Measurements from ENCODE around the gene CNKSR2. TPM values are rescaled to one million over a fixed set of nuclear protein-coding genes. Genes with fewer than 3 reads are reported as not detected.

CNKSR2 gene
- total RNA-seq, 1 donor from 2014 or later = 18.5 TPM

- no peak overlapping the region for H3K4me3 Mint-ChIP-seq (ENCODE audit: unreplicated experiment)
- H3K27ac Mint-ChIP-seq (ENCODE audit: unreplicated experiment) = no peak overlapping the region
- H3K36me3 Mint-ChIP-seq (ENCODE audit: unreplicated experiment) = no peaks in the 10 kb centered on the region
- no peaks in the 10 kb centered on the region for H3K4me1 Mint-ChIP-seq (ENCODE audit: low read depth, unreplicated experiment)
- TF ChIP-seq CTCF (IDR thresholded peaks at IDR 0.05; ENCODE audit: partially characterized antibody, unreplicated experiment) = peak; percentile 39
- no peaks in the 10 kb centered on the region for H3K9me3 Mint-ChIP-seq (ENCODE audit: unreplicated experiment)
- H3K27me3 Mint-ChIP-seq (ENCODE audit: unreplicated experiment) = no peaks in the 10 kb centered on the region
- no peak for DNase-seq
These were observed 8.5 kb downstream of the CNKSR2 start for GRCh38 chrX:21382715-21383114.

GRCh38 chrX:21383546-21383945 lies 9.3 kb downstream of the CNKSR2 start:
- no peak overlapping the region for H3K4me3 Mint-ChIP-seq (ENCODE audit: unreplicated experiment)
- H3K4me1 Mint-ChIP-seq (ENCODE audit: low read depth, unreplicated experiment) = no peaks in the 10 kb centered on the region
- H3K27ac Mint-ChIP-seq (ENCODE audit: unreplicated experiment) = no peak overlapping the region
- TF ChIP-seq CTCF (IDR thresholded peaks at IDR 0.05; ENCODE audit: partially characterized antibody, unreplicated experiment) = no peak
- DNase-seq = no peak
- H3K27me3 Mint-ChIP-seq (ENCODE audit: unreplicated experiment) = no peaks in the 10 kb centered on the region
- H3K9me3 Mint-ChIP-seq (ENCODE audit: unreplicated experiment) = no peaks in the 10 kb centered on the region
- no peaks in the 10 kb centered on the region for H3K36me3 Mint-ChIP-seq (ENCODE audit: unreplicated experiment)

- Mint-ChIP-seq H3K4me1 (ENCODE audit: low read depth, unreplicated experiment) (no peaks in the 10 kb centered on the region), H3K27ac (ENCODE audit: unreplicated experiment) (no peak overlapping the region), H3K9me3 (ENCODE audit: unreplicated experiment) (no peaks in the 10 kb centered on the region), H3K27me3 (ENCODE audit: unreplicated experiment) (no peaks in the 10 kb centered on the region), H3K36me3 (ENCODE audit: unreplicated experiment) (no peaks in the 10 kb centered on the region), H3K4me3 (ENCODE audit: unreplicated experiment) (no peak overlapping the region)
- no peak for TF ChIP-seq CTCF (IDR thresholded peaks at IDR 0.05; ENCODE audit: partially characterized antibody, unreplicated experiment)
- no peak for DNase-seq
These were observed 10.0 kb downstream of the CNKSR2 start for GRCh38 chrX:21384178-21384577.

- no peak for TF ChIP-seq CTCF (IDR thresholded peaks at IDR 0.05; ENCODE audit: partially characterized antibody, unreplicated experiment)
- Mint-ChIP-seq H3K4me1 (ENCODE audit: low read depth, unreplicated experiment) (no peaks in the 10 kb centered on the region), H3K36me3 (ENCODE audit: unreplicated experiment) (no peaks in the 10 kb centered on the region), H3K4me3 (ENCODE audit: unreplicated experiment) (no peak overlapping the region), H3K27ac (ENCODE audit: unreplicated experiment) (no peak overlapping the region), H3K9me3 (ENCODE audit: unreplicated experiment) (peaks cover 2% of the 10 kb centered on the region), H3K27me3 (ENCODE audit: unreplicated experiment) (no peaks in the 10 kb centered on the region)
- no peak for DNase-seq
These were observed 20.6 kb downstream of the CNKSR2 start for GRCh38 chrX:21394792-21395191.

- Mint-ChIP-seq H3K9me3 (ENCODE audit: unreplicated experiment) (no peaks in the 10 kb centered on the region), H3K4me3 (ENCODE audit: unreplicated experiment) (no peak overlapping the region), H3K4me1 (ENCODE audit: low read depth, unreplicated experiment) (no peaks in the 10 kb centered on the region), H3K27me3 (ENCODE audit: unreplicated experiment) (no peaks in the 10 kb centered on the region), H3K36me3 (ENCODE audit: unreplicated experiment) (no peaks in the 10 kb centered on the region), H3K27ac (ENCODE audit: unreplicated experiment) (no peak overlapping the region)
- no peak for TF ChIP-seq CTCF (IDR thresholded peaks at IDR 0.05; ENCODE audit: partially characterized antibody, unreplicated experiment)
- no peak for DNase-seq
These were observed 24.2 kb downstream of the CNKSR2 start for GRCh38 chrX:21398426-21398825.
